H1 (cell line): ENCODE results near the gene KCTD19. TPM values are rescaled to one million over a fixed set of nuclear protein-coding genes. Genes with fewer than 3 reads are reported as not detected.

Experiments used
- CTCF ChIA-PET: fragments of 300-600 bp; sonication (Branson Sonifier 250); formaldehyde crosslinking; loops from one replicate; lab custom pipeline; 2021; ENCODE audit not compliant: partially characterized antibody; lab: Charles Lee
- POLR2A ChIA-PET: fragments of 300-600 bp; sonication (Branson Sonifier 250); formaldehyde crosslinking; loops from one replicate; lab custom pipeline; 2021; ENCODE audit warnings: inconsistent platforms; ENCODE audit not compliant: partially characterized antibody; lab: Charles Lee
- DNase-seq, 2 experiments: peaks; one replicate each; pipeline versions ENCODE4 v3.0.0 to v3.0.0-alpha.2; 2010 to 2022; ENCODE audit warnings: low spot score in 2 of 2, low read depth in 1 of 2, mixed read lengths in 1 of 2
- FAIRE-seq: peaks from 2 replicates; lab custom pipeline; 2011; peaks lifted over from hg19 to GRCh38; lab: Jason Lieb, UNC
- H2AFZ ChIP-seq: 2 replicates; pipeline ENCODE4 v1.8.1; 2012; ENCODE audit warnings: low read length, inconsistent platforms
- H2AK5ac ChIP-seq: 2 replicates; pipeline ENCODE4 v1.6.1; 2013; ENCODE audit warnings: low read depth, low read length
- H2BK120ac ChIP-seq: replicated peaks from 2 replicates; pipeline ENCODE3; 2013; ENCODE audit warnings: low read depth, low read length, inconsistent platforms
- H2BK12ac ChIP-seq: 2 replicates; pipeline ENCODE4 v1.6.1; 2013; ENCODE audit warnings: low read depth, low read length
- H2BK15ac ChIP-seq: 2 replicates; pipeline ENCODE4 v1.6.1; 2013; ENCODE audit warnings: low read length
- H2BK20ac ChIP-seq: 2 replicates; pipeline ENCODE4 v1.6.1; 2013; ENCODE audit warnings: low read length
- H2BK5ac ChIP-seq: 2 replicates; pipeline ENCODE4 v1.6.1; 2013; ENCODE audit warnings: low read depth, low read length
- H3K14ac ChIP-seq: 2 replicates; pipeline ENCODE4 v1.6.1; 2013; ENCODE audit warnings: inconsistent platforms; ENCODE audit not compliant: insufficient read length
- H3K18ac ChIP-seq: 2 replicates; pipeline ENCODE4 v1.6.1; 2013; ENCODE audit warnings: low read length; ENCODE audit errors: extremely low read depth
- H3K23ac ChIP-seq: 2 replicates; pipeline ENCODE4 v1.6.1; 2013; ENCODE audit warnings: inconsistent platforms; ENCODE audit not compliant: insufficient read length
- H3K23me2 ChIP-seq: 2 replicates; pipeline ENCODE4 v1.6.1; 2013; ENCODE audit warnings: low read depth, low read length
- H3K27ac ChIP-seq: 2 replicates; pipeline ENCODE4 v1.6.1; 2011; ENCODE audit warnings: low read depth, low read length, inconsistent platforms
- H3K27me3 ChIP-seq, 4 experiments: replicated peaks in 1 of 4; 1 replicate in 1 of 4; 2 replicates in 3 of 4; pipeline versions ENCODE4 v1.6.1 to v1.8.1; 2011 to 2013; ENCODE audit warnings: low read length in 3 of 4, mild to moderate bottlenecking in 3 of 4, inconsistent platforms in 2 of 4, mixed read lengths in 2 of 4, moderate library complexity in 1 of 4; ENCODE audit not compliant: control insufficient read depth in 3 of 4, insufficient read depth in 3 of 4; ENCODE audit errors: extremely low read depth in 1 of 4
- H3K36me3 ChIP-seq, 4 experiments: 2 replicates each; pipeline versions ENCODE4 v1.6.1 to v1.8.1; 2011 to 2013; ENCODE audit warnings: mild to moderate bottlenecking in 4 of 4, low read length in 3 of 4, moderate library complexity in 2 of 4, control low read depth in 1 of 4, inconsistent platforms in 1 of 4; ENCODE audit not compliant: insufficient read depth in 4 of 4, control insufficient read depth in 2 of 4
- H3K4ac ChIP-seq: replicated peaks from 2 replicates; pipeline ENCODE3; 2013; ENCODE audit warnings: low read length, low read depth, mixed read lengths, inconsistent platforms; ENCODE audit not compliant: insufficient read length
- H3K4me1 ChIP-seq, 4 experiments: replicated peaks in 1 of 4; 1 replicate in 1 of 4; 2 replicates in 3 of 4; pipeline versions ENCODE4 v1.6.1 to v1.8.1; 2011 to 2013; ENCODE audit warnings: low read length in 3 of 4, inconsistent platforms in 2 of 4, mixed read lengths in 1 of 4; ENCODE audit not compliant: insufficient read depth in 4 of 4, control insufficient read depth in 3 of 4
- H3K4me2 ChIP-seq, 2 experiments: 2 replicates each; pipeline versions ENCODE4 v1.6.1 to v1.8.1; 2011 to 2013; ENCODE audit warnings: low read depth in 2 of 2, low read length in 2 of 2, control low read depth in 1 of 2, inconsistent platforms in 1 of 2, mild to moderate bottlenecking in 1 of 2; ENCODE audit not compliant: insufficient read depth in 1 of 2
- H3K4me3 ChIP-seq, 4 experiments: fragments of 200-600, 300-600 bp in 1 of 4; sonication (generic), shearing (Covaris generic), sonication (Bioruptor Twin) in 1 of 4; 2 replicates each; pipeline versions ENCODE4 v1.5.1 to v1.8.1; 2011 to 2016; ENCODE audit warnings: low read length in 4 of 4, low read depth in 3 of 4, control low read depth in 2 of 4, inconsistent platforms in 2 of 4, mild to moderate bottlenecking in 2 of 4, mixed read lengths in 1 of 4, moderate library complexity in 1 of 4; ENCODE audit not compliant: insufficient read depth in 2 of 4; ENCODE audit errors: extremely low read depth in 1 of 4
- H3K56ac ChIP-seq: replicated peaks from 2 replicates; pipeline ENCODE3; 2013; ENCODE audit warnings: low read depth, mild to moderate bottlenecking, mixed read lengths, low read length, inconsistent platforms; ENCODE audit not compliant: insufficient read length
- H3K79me1 ChIP-seq: 2 replicates; pipeline ENCODE4 v1.6.1; 2013; ENCODE audit warnings: low read depth, low read length, control low read depth
- H3K79me2 ChIP-seq, 2 experiments: 2 replicates each; pipeline versions ENCODE4 v1.6.1 to v1.8.1; 2012 to 2013; ENCODE audit warnings: low read length in 2 of 2, mild to moderate bottlenecking in 2 of 2, inconsistent platforms in 1 of 2; ENCODE audit not compliant: insufficient read depth in 2 of 2, control insufficient read depth in 1 of 2
- H3K9ac ChIP-seq, 4 experiments: replicated peaks in 1 of 4; 1 replicate in 1 of 4; 2 replicates in 3 of 4; pipeline versions ENCODE4 v1.6.1 to v1.8.1; 2011 to 2013; ENCODE audit warnings: low read depth in 3 of 4, low read length in 3 of 4, control low read depth in 2 of 4, mild to moderate bottlenecking in 2 of 4, moderate library complexity in 2 of 4, inconsistent platforms in 1 of 4; ENCODE audit errors: extremely low read depth in 1 of 4
- H3K9me3 ChIP-seq, 2 experiments: 2 replicates each; pipeline versions ENCODE4 v1.6.1 to v1.8.1; 2012 to 2013; ENCODE audit warnings: mild to moderate bottlenecking in 2 of 2, moderate library complexity in 2 of 2, control low read depth in 1 of 2, inconsistent platforms in 1 of 2, low read depth in 1 of 2, low read length in 1 of 2, mixed read lengths in 1 of 2; ENCODE audit not compliant: insufficient read depth in 2 of 2
- H4K20me1 ChIP-seq, 2 experiments: replicated peaks in 1 of 2; 2 replicates each; pipeline versions ENCODE3 to v1.8.1; 2011 to 2013; ENCODE audit warnings: inconsistent platforms in 2 of 2, low read length in 2 of 2, mild to moderate bottlenecking in 1 of 2; ENCODE audit not compliant: insufficient read depth in 2 of 2, control insufficient read depth in 1 of 2
- H4K5ac ChIP-seq: 2 replicates; pipeline ENCODE4 v1.6.1; 2013; ENCODE audit warnings: low read length, low read depth, mixed read lengths, inconsistent platforms; ENCODE audit not compliant: insufficient read length
- H4K8ac ChIP-seq: 2 replicates; pipeline ENCODE4 v1.8.0; 2013; ENCODE audit warnings: mild to moderate bottlenecking, moderate library complexity, low read length, inconsistent platforms; ENCODE audit not compliant: insufficient read depth; ENCODE audit errors: extremely low read depth
- H4K91ac ChIP-seq: replicated peaks from 2 replicates; pipeline ENCODE3; 2013; ENCODE audit warnings: low read length, mixed read lengths, inconsistent platforms; ENCODE audit not compliant: insufficient read length
- CEBPB ChIP-seq: IDR thresholded peaks from 2 replicates; pipeline ENCODE4 v1.6.1; 2012; ENCODE audit warnings: low read depth, low read length
- CHD2 ChIP-seq: IDR thresholded peaks from 2 replicates; pipeline ENCODE4 v1.6.1; 2012; ENCODE audit warnings: low read length, improper control_type of control experiment
- CREB1 ChIP-seq: IDR thresholded peaks from 2 replicates; pipeline ENCODE4 v1.6.1; 2012; ENCODE audit warnings: inconsistent platforms
- E2F6 ChIP-seq: IDR thresholded peaks from 2 replicates; pipeline ENCODE4 v1.6.1; 2012; ENCODE audit warnings: inconsistent platforms
- EZH2 ChIP-seq: fragments of 200-600 bp; sonication (generic); IDR thresholded peaks from 2 replicates; pipeline ENCODE4 v1.7.1; 2012; ENCODE audit warnings: low read depth, mild to moderate bottlenecking, moderate library complexity, low read length, inconsistent platforms; ENCODE audit not compliant: severe bottlenecking
- JUN ChIP-seq: IDR thresholded peaks from 2 replicates; pipeline ENCODE4 v1.6.1; 2011; ENCODE audit warnings: low read depth, mild to moderate bottlenecking, improper control_type of control experiment, low read length
- KDM5A ChIP-seq: fragments of 200-600 bp; IDR thresholded peaks from 2 replicates; pipeline ENCODE4 v1.7.1; 2012; ENCODE audit warnings: mild to moderate bottlenecking, low read length, inconsistent platforms, mixed read lengths
- NANOG ChIP-seq: IDR thresholded peaks from 2 replicates; pipeline ENCODE4 v1.6.1; 2011; ENCODE audit warnings: low read length, low read depth, mild to moderate bottlenecking, inconsistent platforms; ENCODE audit not compliant: insufficient read depth, poor library complexity, severe bottlenecking
- PHF8 ChIP-seq: fragments of 200-600 bp; sonication (generic); conservative IDR thresholded peaks from 2 replicates; pipeline ENCODE4 v1.7.1; 2012; ENCODE audit warnings: low read depth, mild to moderate bottlenecking, inconsistent platforms, low read length, moderate library complexity
- SP2 ChIP-seq: IDR thresholded peaks from 2 replicates; pipeline ENCODE4 v1.6.1; 2012; ENCODE audit warnings: mild to moderate bottlenecking, low read length, inconsistent platforms
- TAF7 ChIP-seq: optimal IDR thresholded peaks from 2 replicates; pipeline ENCODE3; 2011; ENCODE audit warnings: low read depth, mild to moderate bottlenecking, inconsistent platforms, low read length, moderate library complexity, borderline replicate concordance
- ZNF274 ChIP-seq: IDR thresholded peaks from 2 replicates; pipeline ENCODE4 v1.7.0; 2012; ENCODE audit warnings: low read length, borderline replicate concordance; ENCODE audit errors: extremely low read depth
- WGBS, 2 experiments: shearing (Covaris generic) in 1 of 2; methylation state at CpG; one replicate each; pipeline versions ENCODE4 v1.1.6 to v1.1.7; 2013 to 2015; ENCODE audit warnings: low lambda C conversion rate in 2 of 2, mixed read lengths in 2 of 2, inconsistent platforms in 1 of 2, low coverage in 1 of 2, missing lambda C conversion rate in 1 of 2; ENCODE audit not compliant: insufficient replicate concordance in 2 of 2, insufficient coverage in 1 of 2, insufficient read length in 1 of 2; ENCODE audit errors: extremely low coverage in 1 of 2, missing lambda C conversion rate in 1 of 2; 5-methylcytosine and 5-hydroxymethylcytosine counted together
- polyA plus RNA-seq, 7 experiments: library from polyadenylated mRNA; depleted of rRNA in 3 of 7; stranded (reverse) in 5 of 7; unstranded in 2 of 7; fragments of >200 nt in 5 of 7; fragments of 200-250 nt in 2 of 7; gene quantifications; 1 replicate in 5 of 7; 2 replicates in 1 of 7; 4 replicates in 1 of 7; pipeline versions ENCODE4 v1.2.1 to v1.2.3, GENCODE V29; 2011 to 2013; ENCODE audit warnings: missing spikeins in 2 of 7, mixed read lengths in 2 of 7
- total RNA-seq: library from RNA; stranded (reverse); fragmentation: NEBNext Ultra II Directional; extraction: Animal tissue kit (Norgen Biotek cat#: 25700); gene quantifications from 2 replicates; pipeline ENCODE4 v1.2.1, GENCODE V29; 2021

Gene KCTD19
- total and polyA plus RNA-seq, 2 of the 8 experiments (the other 6 are each of a cell fraction or from before 2014, with no cell fraction given), result 0.06 to 0.24 TPM

- CTCF ChIA-PET, result interaction anchor here (0.5 to 10.5 kb wide), 28 partner anchors 8 to 312 kb away, joined by 3 to 217 read pairs (median 5); partner anchors contain the start of genes KCTD19, LRRC36, TPPP3 and ZDHHC1
- Histone ChIP-seq H3K9me3 (no peaks in the 10 kb centered on the region), H3K14ac (no peak overlapping the region), H3K56ac (no peak overlapping the region), H3K4me3 (no peak overlapping the region), H3K79me1 (no peaks in the 10 kb centered on the region), H4K20me1 (peaks cover 2 to 9% of the 10 kb centered on the region in 2 experiments), H4K91ac (no peak overlapping the region), H4K8ac (no peak overlapping the region; the same call in 1 of the 2 replicates), H4K5ac (no peak overlapping the region), H3K4me2 (no peak overlapping the region), H3K9ac (no peak overlapping the region), H2BK5ac (no peak overlapping the region), H2BK15ac (no peak overlapping the region), H2BK12ac (no peak overlapping the region), H3K4ac (no peak overlapping the region), H3K36me3 (no peaks in the 10 kb centered on the region), H3K27me3 (no peaks in the 10 kb centered on the region; a peak in 1 of 7 replicates), H3K4me1 (peaks cover 0 to 2% (median 0%) of the 10 kb centered on the region in 4 experiments; a peak in 1 of 7 replicates), H3K23me2 (no peaks in the 10 kb centered on the region), H2BK120ac (no peak overlapping the region), H2AFZ (no peak overlapping the region), H3K18ac (no peak overlapping the region), H2AK5ac (no peak overlapping the region), H2BK20ac (no peak overlapping the region), H3K79me2 (no peaks in the 10 kb centered on the region), H3K23ac (no peak overlapping the region), H3K27ac (no peak overlapping the region)
- FAIRE-seq (no peak), DNase-seq (no peak)
- WGBS, 2 experiments, result 90% methylated on average over 25 of the region's 28 CpGs; no CpG with 5 or more reads in 1 of the 2 experiments
- POLR2A ChIA-PET, result interaction anchor here (1.1 to 2.3 kb wide), 5 partner anchors 8 to 109 kb away, joined by 3 to 8 read pairs (median 3); no protein-coding TSS in a partner anchor
- no peak for TF ChIP-seq EZH2
- TF ChIP-seq CHD2, result no peak
- TF ChIP-seq PHF8, result no peak
- no peak for TF ChIP-seq TAF7
- TF ChIP-seq CEBPB, result no peak
- no peak for TF ChIP-seq CREB1
- TF ChIP-seq E2F6, result no peak
- TF ChIP-seq ZNF274, result no peak
- TF ChIP-seq NANOG, result no peak
- no peak for TF ChIP-seq SP2
- no peak for TF ChIP-seq KDM5A
- TF ChIP-seq JUN, result no peak
Observed at GRCh38 chr16:67286441-67287235, 39.9 kb downstream of the KCTD19 start.
